DND-41 (cell line): ENCODE data around the gene MMP2.

ENCODE experiments used
- EZH2 ChIP-seq: IDR thresholded peaks from 3 replicates; pipeline ENCODE4 v1.6.1; 2012; ENCODE audit warnings: borderline replicate concordance, low read depth, mild to moderate bottlenecking, moderate library complexity, low read length, inconsistent platforms; ENCODE audit not compliant: severe bottlenecking
- TF ChIP-seq, protein P1 (sequence below): IDR thresholded peaks from 2 replicates; pipeline ENCODE4 v1.5.1; 2012; ENCODE audit warnings: borderline replicate concordance, low read length, moderate library complexity, mild to moderate bottlenecking; ENCODE audit not compliant: poor library complexity, severe bottlenecking; ENCODE audit errors: extremely low read depth

DNA sequence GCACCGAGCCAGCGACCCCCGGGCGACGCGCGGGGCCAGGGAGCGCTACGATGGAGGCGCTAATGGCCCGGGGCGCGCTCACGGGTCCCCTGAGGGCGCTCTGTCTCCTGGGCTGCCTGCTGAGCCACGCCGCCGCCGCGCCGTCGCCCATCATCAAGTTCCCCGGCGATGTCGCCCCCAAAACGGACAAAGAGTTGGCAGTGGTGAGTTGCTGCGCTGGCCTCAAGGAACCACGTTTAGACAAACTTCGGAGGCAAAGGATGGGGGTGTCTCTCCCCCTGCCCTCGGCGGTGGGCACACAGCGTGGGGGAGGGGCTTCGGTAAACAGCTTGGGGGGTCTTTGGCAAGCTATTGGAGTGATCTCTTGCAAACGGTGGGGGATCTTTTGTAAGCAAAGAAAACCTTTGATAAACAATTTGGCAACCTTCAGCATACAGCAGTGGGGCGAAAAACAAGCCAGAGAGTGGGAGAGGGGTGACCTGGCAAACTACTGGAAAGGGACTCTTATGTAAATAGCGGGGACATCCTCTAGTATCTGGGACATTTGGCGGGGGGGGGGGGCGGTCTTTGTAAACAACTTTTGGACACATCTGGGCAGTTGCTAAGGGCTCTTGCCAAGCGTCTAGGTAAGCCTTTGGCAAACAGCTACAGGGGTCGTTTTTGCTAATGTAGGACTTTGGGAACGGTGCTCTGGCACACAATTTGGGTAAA lies 587 bp downstream of the MMP2 start:
- TF ChIP-seq EZH2 = no peak
- TF ChIP-seq, protein P1, sequence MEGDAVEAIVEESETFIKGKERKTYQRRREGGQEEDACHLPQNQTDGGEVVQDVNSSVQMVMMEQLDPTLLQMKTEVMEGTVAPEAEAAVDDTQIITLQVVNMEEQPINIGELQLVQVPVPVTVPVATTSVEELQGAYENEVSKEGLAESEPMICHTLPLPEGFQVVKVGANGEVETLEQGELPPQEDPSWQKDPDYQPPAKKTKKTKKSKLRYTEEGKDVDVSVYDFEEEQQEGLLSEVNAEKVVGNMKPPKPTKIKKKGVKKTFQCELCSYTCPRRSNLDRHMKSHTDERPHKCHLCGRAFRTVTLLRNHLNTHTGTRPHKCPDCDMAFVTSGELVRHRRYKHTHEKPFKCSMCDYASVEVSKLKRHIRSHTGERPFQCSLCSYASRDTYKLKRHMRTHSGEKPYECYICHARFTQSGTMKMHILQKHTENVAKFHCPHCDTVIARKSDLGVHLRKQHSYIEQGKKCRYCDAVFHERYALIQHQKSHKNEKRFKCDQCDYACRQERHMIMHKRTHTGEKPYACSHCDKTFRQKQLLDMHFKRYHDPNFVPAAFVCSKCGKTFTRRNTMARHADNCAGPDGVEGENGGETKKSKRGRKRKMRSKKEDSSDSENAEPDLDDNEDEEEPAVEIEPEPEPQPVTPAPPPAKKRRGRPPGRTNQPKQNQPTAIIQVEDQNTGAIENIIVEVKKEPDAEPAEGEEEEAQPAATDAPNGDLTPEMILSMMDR = no peak
